AG04449 (cell line): ENCODE data around the gene AGAP1.

Experiments used
- CTCF ChIA-PET: fragments of 350-600 bp; formaldehyde crosslinking; extraction: SDS; loops from one replicate; lab custom pipeline; 2021; ENCODE audit warnings: antibody characterized with exemption; lab: Yijun Ruan, JAX
- POLR2A ChIA-PET: fragments of 400-600, 350-600 bp; formaldehyde crosslinking; extraction: SDS; loops from one replicate; lab custom pipeline; 2020; ENCODE audit warnings: antibody characterized with exemption, inconsistent platforms; lab: Yijun Ruan, JAX
- DNase-seq: peaks from one replicate; pipeline ENCODE4 v3.0.0-alpha.2; 2010; ENCODE audit warnings: low read depth, low spot score
- H3K4me3 ChIP-seq: 2 replicates; pipeline ENCODE4 v1.5.1; 2011; ENCODE audit warnings: low read depth, mild to moderate bottlenecking, control low read depth, low read length
- CTCF ChIP-seq: IDR thresholded peaks from one replicate; pipeline ENCODE4 v1.5.1; 2011; ENCODE audit warnings: mild to moderate bottlenecking, moderate library complexity, low read length, control low read depth, inconsistent platforms; ENCODE audit not compliant: insufficient read depth; ENCODE audit errors: missing control alignments

The AGAP1 gene

DNA sequence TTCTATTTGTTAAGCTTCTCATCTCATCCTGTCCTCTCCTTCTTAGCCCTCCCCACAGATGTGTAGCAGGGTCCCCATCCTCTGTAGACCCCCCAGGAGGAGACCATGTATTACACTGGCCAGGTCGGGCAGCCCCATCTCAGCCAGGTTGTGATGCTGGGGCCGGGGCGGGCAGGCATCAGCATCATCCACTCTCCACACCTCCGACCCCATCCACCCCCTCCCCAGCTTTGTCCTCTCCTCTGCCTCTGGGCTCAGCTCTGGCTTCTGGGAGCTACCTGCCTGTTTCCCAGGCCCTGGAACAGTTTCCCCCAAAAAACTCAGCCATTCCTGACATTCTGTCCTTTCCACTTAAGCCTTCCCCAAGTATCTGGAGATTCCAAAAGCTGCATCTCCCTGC is 625.2 kb downstream of the AGAP1 start:
- no peak for TF ChIP-seq CTCF
- ChIA-PET CTCF (interaction anchor here (1.9 kb wide), 1 partner anchor 339 kb away, joined by 5 read pairs; no protein-coding TSS in a partner anchor), POLR2A (no interaction called here)
- no peak for DNase-seq
- H3K4me3 ChIP-seq: no peak overlapping the region

GRCh38 chr2:236119476-236119875 is 625.6 kb downstream of the AGAP1 start:
- no peak for TF ChIP-seq CTCF
- POLR2A ChIA-PET: no interaction called here
- DNase-seq: no peak
- CTCF ChIA-PET: interaction anchor here (1.9 kb wide), 1 partner anchor 340 kb away, joined by 5 read pairs; no protein-coding TSS in a partner anchor
- no peak overlapping the region for H3K4me3 ChIP-seq

DNA sequence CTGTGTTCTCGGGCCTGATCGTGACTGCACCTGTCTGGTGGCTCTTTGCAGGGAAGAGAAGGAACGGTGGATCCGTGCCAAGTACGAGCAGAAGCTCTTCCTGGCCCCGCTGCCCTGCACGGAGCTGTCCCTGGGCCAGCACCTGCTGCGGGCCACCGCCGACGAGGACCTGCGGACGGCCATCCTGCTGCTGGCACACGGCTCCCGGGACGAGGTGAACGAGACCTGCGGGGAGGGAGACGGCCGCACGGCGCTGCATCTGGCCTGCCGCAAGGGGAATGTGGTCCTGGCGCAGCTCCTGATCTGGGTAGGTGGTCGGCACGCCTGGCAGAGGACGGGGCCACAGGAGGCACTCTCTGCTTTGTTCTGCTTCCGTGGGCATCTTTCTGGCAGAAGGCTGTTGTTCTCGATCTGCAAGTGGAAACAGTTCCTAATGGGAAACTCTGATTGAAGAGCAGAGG is 626.3 kb downstream of the AGAP1 start:
- ChIA-PET POLR2A (no interaction called here), CTCF (interaction anchor here (0.8 to 1.9 kb wide), 2 partner anchors 23 to 341 kb away, joined by 3 to 5 read pairs; no protein-coding TSS in a partner anchor)
- TF ChIP-seq CTCF: no peak
- no peak overlapping the region for H3K4me3 ChIP-seq
- no peak for DNase-seq

GRCh38 chr2:236120829-236121228 is 627.0 kb downstream of the AGAP1 start:
- ChIA-PET CTCF (no interaction called here), POLR2A (no interaction called here)
- H3K4me3 ChIP-seq: no peak overlapping the region
- no peak for TF ChIP-seq CTCF
- DNase-seq: no peak

DNA sequence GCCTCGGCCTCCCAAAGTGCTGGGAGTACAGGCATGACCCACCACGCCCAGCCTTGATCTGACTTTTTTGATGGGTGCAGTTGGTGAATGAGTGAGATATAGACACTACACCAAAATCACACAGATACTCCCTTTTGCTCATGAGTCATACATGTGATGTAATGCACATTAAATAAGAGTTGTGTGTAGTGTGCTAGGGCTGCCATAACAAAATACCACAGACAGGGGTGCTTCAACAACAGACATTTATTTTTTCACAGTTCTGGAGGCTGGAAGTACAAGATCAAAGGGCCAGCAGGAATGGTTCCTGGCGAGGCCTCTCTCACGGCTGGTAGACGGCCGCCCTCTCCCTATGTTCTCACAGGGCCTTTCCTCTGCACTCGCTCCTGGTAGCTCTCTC is 627.7 kb downstream of the AGAP1 start:
- TF ChIP-seq CTCF: no peak
- CTCF ChIA-PET: no interaction called here
- DNase-seq: no peak
- POLR2A ChIA-PET: no interaction called here
- no peak overlapping the region for H3K4me3 ChIP-seq

- TF ChIP-seq CTCF: no peak
- DNase-seq: no peak
- ChIA-PET POLR2A (no interaction called here), CTCF (no interaction called here)
- no peak overlapping the region for H3K4me3 ChIP-seq
Observed at GRCh38 chr2:236122236-236122635, 628.4 kb downstream of the AGAP1 start.
